HepG2 (cell line): ENCODE results near the gene SIGMAR1. TPM values are rescaled to one million over a fixed set of nuclear protein-coding genes. Genes with fewer than 3 reads are reported as not detected.

Experiments used
- AGO1 ChIP-seq: fragments of 200-400 bp; formaldehyde crosslinking; IDR thresholded peaks from 2 replicates; pipeline ENCODE4 v1.6.1; 2017; ENCODE audit warnings: mild to moderate bottlenecking, low read depth, low read length, moderate library complexity; ENCODE audit not compliant: poor library complexity, severe bottlenecking
- CENPBD1 ChIP-seq: sonication (generic); formaldehyde crosslinking; IDR thresholded peaks from 2 replicates; pipeline ENCODE4 v1.8.0; 2022; ENCODE audit warnings: missing genetic modification reagents, low read depth, mild to moderate bottlenecking, borderline replicate concordance
- GABPB1 ChIP-seq: IDR thresholded peaks from 2 replicates; pipeline ENCODE4 v1.6.1; 2016; ENCODE audit warnings: mild to moderate bottlenecking, missing genetic modification reagents, moderate library complexity, missing compliant biosample characterization
- MEIS2 ChIP-seq: sonication (generic); formaldehyde crosslinking; IDR thresholded peaks from 2 replicates; pipeline ENCODE4 v1.9.0; 2021; ENCODE audit warnings: mild to moderate bottlenecking, missing genetic modification reagents
- MIER2 ChIP-seq: IDR thresholded peaks from 2 replicates; pipeline ENCODE4 v1.6.1; 2016; ENCODE audit warnings: missing biosample characterization, missing genetic modification reagents
- NFAT5 ChIP-seq: sonication (generic); formaldehyde crosslinking; IDR thresholded peaks from 2 replicates; pipeline ENCODE4 v1.4.0; 2020; ENCODE audit warnings: missing genetic modification reagents
- SKI ChIP-seq: fragments of 450-650 bp; IDR thresholded peaks from one replicate; pipeline ENCODE4 v1.6.1; 2018; ENCODE audit warnings: mild to moderate bottlenecking; ENCODE audit not compliant: partially characterized antibody
- SNAPC2 ChIP-seq: sonication (generic); formaldehyde crosslinking; IDR thresholded peaks from 2 replicates; pipeline ENCODE4 v1.8.1; 2022; ENCODE audit warnings: mild to moderate bottlenecking, missing genetic modification reagents
- ZNF138 ChIP-seq: sonication (generic); formaldehyde crosslinking; IDR thresholded peaks from 2 replicates; pipeline ENCODE4 v1.5.0; 2020; ENCODE audit warnings: mild to moderate bottlenecking, low read depth, missing genetic modification reagents
- ZNF331 ChIP-seq: sonication (generic); formaldehyde crosslinking; IDR thresholded peaks from 2 replicates; pipeline ENCODE4 v1.4.0; 2020; ENCODE audit warnings: missing genetic modification reagents
- ZNF543 ChIP-seq: sonication (generic); formaldehyde crosslinking; IDR thresholded peaks from 2 replicates; pipeline ENCODE4 v1.4.0; 2020; ENCODE audit warnings: mild to moderate bottlenecking, missing genetic modification reagents
- ZNF605 ChIP-seq: sonication (generic); formaldehyde crosslinking; IDR thresholded peaks from 2 replicates; pipeline ENCODE4 v1.8.0; 2022; ENCODE audit warnings: mild to moderate bottlenecking, missing genetic modification reagents
- ZNF609 ChIP-seq: sonication (generic); formaldehyde crosslinking; IDR thresholded peaks from 2 replicates; pipeline ENCODE4 v1.4.0; 2020; ENCODE audit warnings: mild to moderate bottlenecking, missing genetic modification reagents, borderline replicate concordance
- ZNF614 ChIP-seq: IDR thresholded peaks from 2 replicates; pipeline ENCODE4 v1.6.1; 2018; ENCODE audit warnings: missing biosample characterization, missing genetic modification reagents, inconsistent platforms, borderline replicate concordance
- ZNF619 ChIP-seq: sonication (generic); formaldehyde crosslinking; IDR thresholded peaks from 2 replicates; pipeline ENCODE4 v1.4.0; 2020; ENCODE audit warnings: mild to moderate bottlenecking, missing genetic modification reagents
- ZNF629 ChIP-seq: sonication (generic); formaldehyde crosslinking; conservative IDR thresholded peaks from 2 replicates; pipeline ENCODE4 v1.5.0; 2020; ENCODE audit warnings: missing genetic modification reagents
- ZNF740 ChIP-seq: sonication (generic); formaldehyde crosslinking; IDR thresholded peaks from 2 replicates; pipeline ENCODE4 v1.4.0; 2020; ENCODE audit warnings: missing genetic modification reagents
- ZNF772 ChIP-seq: sonication (generic); formaldehyde crosslinking; IDR thresholded peaks from 2 replicates; pipeline ENCODE4 v1.5.0; 2020; ENCODE audit warnings: mild to moderate bottlenecking, missing genetic modification reagents
- polyA plus RNA-seq, 8 experiments: library from polyadenylated mRNA; depleted of rRNA in 3 of 8; stranded (reverse) in 7 of 8; unstranded in 1 of 8; fragments of >200 nt; fragmentation: Illumina TruSeq in 4 of 8; extraction: Trizol in 4 of 8; gene quantifications; 2 replicates each; pipeline versions ENCODE4 v1.2.1 to v1.2.3, GENCODE V29; 2011 to 2016; ENCODE audit warnings: low read depth in 4 of 8, missing spikeins in 1 of 8, mixed read lengths in 1 of 8; ENCODE audit not compliant: insufficient read depth in 1 of 8
- total RNA-seq, 5 experiments: library from RNA; depleted of rRNA; stranded (reverse); fragments of >200 nt; fragmentation: Illumina TruSeq; extraction: Trizol; gene quantifications; 2 replicates each; pipeline ENCODE4 v1.2.3, GENCODE V29; 2016; ENCODE audit warnings: low read depth in 1 of 5

The SIGMAR1 gene
- total and polyA plus RNA-seq, 2 of the 13 experiments (the other 11 are each of a cell fraction or from before 2014, with no cell fraction given), result 38.9 to 60.8 TPM

- TF ChIP-seq NFAT5 (no peak), ZNF331 (CRISPR knock-in tag) (peak; percentile 39; the same call in 1 of the 2 replicates), ZNF772 (CRISPR knock-in tag) (peak; percentile 48; the same call in 1 of the 2 replicates), ZNF543 (CRISPR knock-in tag) (0 out of 2 replicates have a peak, but pooled peaks have one; percentile 23), ZNF609 (CRISPR knock-in tag) (peak; percentile 51; the same call in 1 of the 2 replicates), ZNF619 (CRISPR knock-in tag) (no peak), ZNF605 (peak; percentile 70), ZNF138 (CRISPR knock-in tag) (no peak), SNAPC2 (CRISPR knock-in tag) (0 out of 2 replicates have a peak, but pooled peaks have one; percentile 37), AGO1 (peak; percentile 87), ZNF614 (CRISPR knock-in tag) (0 out of 2 replicates have a peak, but pooled peaks have one; percentile 52), SKI (peak; percentile 61), MEIS2 (peak; percentile 97), CENPBD1 (CRISPR knock-in tag) (no peak), ZNF629 (CRISPR knock-in tag) (0 out of 2 replicates have a peak, but pooled peaks have one; percentile 25), ZNF740 (CRISPR knock-in tag) (no peak), GABPB1 (CRISPR knock-in tag) (peak; percentile 92), MIER2 (CRISPR knock-in tag) (0 out of 2 replicates have a peak, but pooled peaks have one; percentile 24)
These were observed 14.5 kb upstream of the SIGMAR1 start, which contains the start of gene IL11RA (continued) for GRCh38 chr9:34651876-34652601.
